ENCODE measurements around the gene RILPL1.
"Not testable (repeated sequence)": the region's sequence is repeated elsewhere in the genome, so short reads cannot be mapped to it uniquely, and the experiment has no call there.

The RILPL1 gene, protein sequence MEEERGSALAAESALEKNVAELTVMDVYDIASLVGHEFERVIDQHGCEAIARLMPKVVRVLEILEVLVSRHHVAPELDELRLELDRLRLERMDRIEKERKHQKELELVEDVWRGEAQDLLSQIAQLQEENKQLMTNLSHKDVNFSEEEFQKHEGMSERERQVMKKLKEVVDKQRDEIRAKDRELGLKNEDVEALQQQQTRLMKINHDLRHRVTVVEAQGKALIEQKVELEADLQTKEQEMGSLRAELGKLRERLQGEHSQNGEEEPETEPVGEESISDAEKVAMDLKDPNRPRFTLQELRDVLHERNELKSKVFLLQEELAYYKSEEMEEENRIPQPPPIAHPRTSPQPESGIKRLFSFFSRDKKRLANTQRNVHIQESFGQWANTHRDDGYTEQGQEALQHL

DNA sequence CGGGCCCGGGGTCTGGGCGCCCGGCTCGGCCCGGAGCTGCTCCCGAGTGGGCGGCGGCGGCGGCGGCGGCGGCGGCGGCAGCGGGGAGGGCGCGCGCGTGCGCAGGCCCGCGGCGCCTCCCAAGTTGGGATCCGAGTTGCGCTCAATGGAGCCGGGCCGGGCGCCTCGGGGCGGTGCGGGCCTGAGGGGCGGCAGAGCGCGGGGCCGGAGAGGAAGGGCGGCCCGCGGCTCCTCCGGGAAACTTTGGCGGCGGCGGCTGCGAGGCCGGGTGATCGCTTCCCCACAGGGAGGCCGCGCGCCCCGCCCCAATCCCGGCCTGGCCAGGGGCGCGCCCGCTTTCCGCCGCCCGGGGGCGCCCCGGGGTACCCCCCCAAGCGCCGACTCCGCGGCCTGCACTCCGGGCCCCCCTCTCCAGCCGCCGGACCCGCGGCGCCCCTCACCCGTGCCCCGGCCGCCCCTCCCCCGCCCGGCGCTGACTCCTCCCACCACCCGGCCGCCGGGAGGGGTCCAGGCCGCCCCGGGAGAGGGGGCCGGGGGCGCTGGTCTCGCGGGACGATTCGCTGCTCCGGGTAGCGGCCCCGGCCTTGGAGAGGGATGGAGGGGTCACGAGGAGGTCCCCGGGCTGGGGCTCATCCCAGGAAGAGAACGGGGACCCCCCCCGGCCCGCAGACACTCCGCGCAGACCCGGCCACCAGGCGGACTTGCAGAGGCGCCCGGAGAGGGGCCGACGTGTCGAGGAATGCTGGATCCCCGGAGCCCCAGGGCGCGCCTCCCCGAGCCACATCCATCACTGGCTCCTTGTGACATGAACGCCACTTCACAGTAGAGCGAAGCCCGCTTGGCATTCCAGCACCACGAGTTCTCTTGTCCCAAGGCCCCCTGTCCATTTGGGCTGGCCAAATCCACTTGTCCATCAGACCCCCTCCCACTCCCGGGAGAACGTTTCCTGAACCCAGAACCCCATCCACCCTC is at the start of gene RILPL1:
TSS of gene RILPL1 (minus strand) at position 48 of the 972 bp plus-strand sequence. CDS start 237 bp downstream, outside the sequence.
- H3K4me3 ChIP-seq = peak within 1 kb of the TSS; percentile 56 to 89 (median 72)
- H3K27ac ChIP-seq = peak within 1 kb of the TSS; percentile 74 to 93 (median 87)

DNA sequence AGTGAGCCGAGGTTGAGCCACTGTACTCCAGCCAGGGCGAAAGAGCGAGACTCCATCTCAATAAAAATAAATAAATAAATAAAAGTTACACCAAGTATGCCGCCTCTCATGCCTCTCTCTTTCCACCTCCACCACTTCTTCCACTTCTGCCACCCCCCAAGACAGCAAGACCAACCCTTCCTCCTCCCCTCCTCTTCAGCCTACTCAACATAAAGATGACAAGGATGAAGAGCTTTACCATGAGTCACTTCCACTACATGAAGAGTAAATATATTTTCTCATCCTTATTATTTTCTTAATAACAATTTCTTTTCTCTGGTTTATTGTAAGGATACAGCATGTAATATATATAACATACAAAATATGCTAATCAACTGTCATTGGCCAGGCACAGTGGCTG is 47.3 kb upstream of the RILPL1 start:
- Histone ChIP-seq H3K27ac (no peak overlapping the region), H3K4me3 (no peak overlapping the region)

DNA sequence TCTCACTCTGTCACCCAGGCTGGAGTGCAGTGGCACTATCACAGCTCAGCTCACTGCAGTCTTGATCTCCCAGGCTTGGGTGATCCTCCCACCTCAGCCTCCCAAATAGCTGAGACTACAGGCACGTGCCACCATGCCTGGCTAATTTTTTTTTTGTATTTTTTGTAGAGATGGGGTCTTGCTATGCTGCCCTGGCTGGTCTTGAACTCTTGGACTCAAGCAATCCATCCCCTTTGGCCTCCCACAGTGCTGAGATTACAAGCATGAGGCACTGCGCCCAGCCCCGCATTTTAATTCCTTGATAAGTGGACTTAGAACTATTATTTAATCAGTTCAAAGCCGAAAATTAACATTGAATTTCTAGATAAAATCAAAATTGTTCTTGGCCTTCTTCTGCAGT is 45.3 kb upstream of the RILPL1 start:
- H3K27ac ChIP-seq, H3K4me3 ChIP-seq: not testable (repeated sequence)

DNA sequence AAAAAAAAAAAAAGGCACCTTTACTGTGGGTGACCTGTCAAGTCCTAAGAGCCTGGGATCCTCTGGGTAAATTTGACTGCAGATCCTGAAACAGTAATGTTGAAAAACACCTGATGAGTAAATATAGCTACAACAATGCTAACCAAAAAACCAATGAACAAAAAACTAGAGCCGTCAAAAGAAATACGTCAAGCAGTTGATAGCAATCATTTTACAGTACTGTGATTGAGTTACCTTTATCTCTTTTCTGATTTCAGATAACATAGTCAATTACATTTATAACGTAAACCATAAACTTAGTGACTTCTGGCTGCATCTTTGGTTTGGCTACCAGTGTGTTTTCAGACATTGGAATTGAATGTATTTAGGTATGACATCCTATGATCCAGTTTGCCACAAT is 44.7 kb upstream of the RILPL1 start:
- H3K27ac ChIP-seq = no peak overlapping the region
- no peak overlapping the region for H3K4me3 ChIP-seq

DNA sequence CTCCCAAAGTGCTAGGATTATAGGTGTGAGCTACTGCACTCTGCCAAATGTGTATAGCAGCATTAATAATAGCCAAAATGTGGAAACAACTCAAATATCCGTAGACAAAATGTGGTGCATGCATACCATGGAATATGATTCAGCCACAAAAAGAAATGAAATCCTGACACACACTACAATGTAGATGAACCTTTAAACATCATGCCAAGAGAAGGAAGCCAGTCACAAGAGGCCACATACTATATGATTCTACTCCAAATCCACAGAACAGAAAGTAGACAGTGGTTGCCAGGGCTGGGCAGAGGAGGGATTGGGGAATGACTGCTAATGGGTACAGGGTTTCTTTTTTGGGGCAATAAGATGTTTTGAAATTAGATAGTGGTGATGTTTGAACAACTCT is 43.1 kb upstream of the RILPL1 start:
- Histone ChIP-seq H3K4me3 (no peak overlapping the region), H3K27ac (no peak overlapping the region)

DNA sequence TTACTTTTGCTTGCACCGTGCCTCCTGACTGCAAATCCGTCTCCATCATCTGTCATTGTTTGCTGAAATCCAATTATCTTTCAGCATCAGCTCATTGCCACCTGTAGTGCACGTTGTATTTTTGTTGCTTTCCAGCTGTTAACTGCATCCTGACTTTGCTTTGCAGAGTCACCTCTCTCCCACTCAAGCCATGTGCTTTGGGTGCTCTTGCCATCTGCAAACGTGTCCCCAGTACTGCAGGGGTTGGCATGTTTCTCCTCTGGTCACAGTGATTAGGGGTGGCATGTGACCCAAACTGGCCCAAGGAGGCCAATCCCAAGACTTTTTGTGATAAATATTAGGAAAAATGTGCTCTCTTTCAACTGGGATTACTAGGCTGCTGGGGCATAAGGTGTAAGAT is 40.4 kb upstream of the RILPL1 start:
- Histone ChIP-seq H3K4me3 (no peak overlapping the region), H3K27ac (no peak overlapping the region)

DNA sequence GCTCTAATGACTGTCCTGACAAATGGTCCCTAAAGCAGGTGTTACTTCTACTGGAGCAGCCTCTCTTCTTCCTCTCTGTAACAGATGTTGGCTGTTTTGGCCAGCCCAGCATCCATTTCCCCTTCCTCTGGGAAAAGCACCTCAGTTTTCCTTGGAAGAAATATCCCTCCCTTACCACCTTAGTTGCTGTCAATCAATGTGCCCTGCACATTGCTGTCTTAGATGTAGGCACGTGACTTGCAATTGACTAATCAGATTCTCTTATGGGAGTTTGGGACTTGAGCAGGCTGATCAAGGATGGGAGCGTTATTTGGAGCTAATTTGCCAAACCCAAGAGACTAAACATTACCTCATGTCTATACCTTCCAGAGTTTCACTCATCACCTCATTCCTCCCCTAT is 38.9 kb upstream of the RILPL1 start:
- H3K4me3 ChIP-seq = no peak overlapping the region
- no peak overlapping the region for H3K27ac ChIP-seq

DNA sequence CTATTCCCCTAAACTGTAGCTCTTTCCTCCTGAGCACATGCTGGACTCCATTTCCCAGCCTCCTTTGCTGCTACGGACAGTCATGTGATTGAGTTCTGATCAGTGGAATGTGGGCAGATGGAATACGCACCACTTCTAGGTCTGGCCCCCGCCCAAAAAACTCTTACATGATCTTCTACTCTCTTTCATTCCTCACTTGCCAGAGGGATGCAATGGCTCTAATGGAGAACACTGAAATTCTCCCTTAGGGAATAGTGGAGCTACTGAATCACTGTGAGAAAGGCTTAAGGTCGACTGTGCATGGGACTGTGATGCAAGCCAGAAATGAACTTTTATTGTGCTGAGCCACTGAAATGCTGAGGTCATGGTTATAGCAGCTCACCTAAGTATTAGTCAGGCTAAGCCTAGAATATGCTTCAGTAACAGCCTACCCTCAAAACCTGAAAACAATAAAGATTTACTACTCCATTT is 37.9 kb upstream of the RILPL1 start:
- H3K4me3 ChIP-seq = no peak overlapping the region
- H3K27ac ChIP-seq = no peak overlapping the region

DNA sequence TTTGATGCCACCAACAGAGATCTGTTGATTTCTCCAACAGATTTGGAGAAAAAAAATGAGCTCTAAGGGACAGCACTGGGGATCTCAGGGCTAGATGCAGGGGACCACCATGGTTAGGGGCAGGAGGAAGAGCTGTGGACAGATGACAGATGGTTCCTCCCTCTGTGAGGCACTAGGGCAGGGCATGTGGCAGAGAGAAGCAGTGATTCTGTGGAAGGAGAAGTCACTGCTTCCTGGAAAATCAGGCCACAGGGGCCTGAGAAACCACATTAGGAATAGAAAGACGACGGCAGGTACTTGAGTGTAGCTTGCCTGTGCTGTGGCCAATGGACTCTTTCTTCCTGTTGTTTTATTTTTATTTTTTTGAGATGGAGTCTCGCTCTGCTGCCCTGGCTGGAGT is 25.9 kb upstream of the RILPL1 start:
- H3K4me3 ChIP-seq = no peak overlapping the region
- no peak overlapping the region for H3K27ac ChIP-seq

DNA sequence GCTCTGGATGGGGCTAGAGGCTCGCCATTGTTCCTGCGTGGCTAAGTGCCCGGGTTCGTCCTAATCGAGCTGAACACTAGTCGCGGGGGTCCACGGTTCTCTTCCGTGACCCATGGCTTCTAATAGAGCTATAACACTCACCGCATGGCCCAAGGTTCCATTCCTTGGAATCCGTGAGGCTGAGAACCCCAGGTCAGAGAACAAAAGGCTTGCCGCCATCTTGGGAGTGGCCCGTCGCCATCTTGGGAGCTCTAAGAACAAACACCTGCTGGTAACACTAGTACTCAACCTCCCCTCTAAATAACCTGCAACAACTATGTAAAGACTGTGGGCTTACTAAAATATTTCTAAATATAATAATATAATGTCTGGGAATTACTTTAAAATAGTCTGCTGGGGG is 25.0 kb upstream of the RILPL1 start:
- H3K27ac ChIP-seq, H3K4me3 ChIP-seq: not testable (repeated sequence)

DNA sequence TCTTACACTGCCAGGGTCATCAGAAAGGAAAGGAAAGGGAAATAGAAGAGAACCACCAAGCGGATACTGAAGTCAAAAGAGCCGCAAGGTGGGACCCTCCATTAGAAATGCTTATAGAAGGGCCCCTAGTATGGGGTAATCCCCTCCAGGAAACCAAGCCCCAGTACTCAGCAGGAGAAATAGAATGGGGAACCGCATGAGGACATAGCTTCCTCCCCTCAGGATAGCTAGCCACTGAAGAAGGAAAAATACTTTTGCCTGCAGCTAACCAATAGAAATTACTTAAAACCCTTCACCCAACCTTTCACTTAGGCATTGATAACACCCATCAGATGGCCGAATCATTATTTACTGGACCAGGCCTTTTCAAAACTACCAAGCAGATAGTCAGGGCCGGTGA is 21.3 kb upstream of the RILPL1 start:
- H3K27ac ChIP-seq, H3K4me3 ChIP-seq: not testable (repeated sequence)

DNA sequence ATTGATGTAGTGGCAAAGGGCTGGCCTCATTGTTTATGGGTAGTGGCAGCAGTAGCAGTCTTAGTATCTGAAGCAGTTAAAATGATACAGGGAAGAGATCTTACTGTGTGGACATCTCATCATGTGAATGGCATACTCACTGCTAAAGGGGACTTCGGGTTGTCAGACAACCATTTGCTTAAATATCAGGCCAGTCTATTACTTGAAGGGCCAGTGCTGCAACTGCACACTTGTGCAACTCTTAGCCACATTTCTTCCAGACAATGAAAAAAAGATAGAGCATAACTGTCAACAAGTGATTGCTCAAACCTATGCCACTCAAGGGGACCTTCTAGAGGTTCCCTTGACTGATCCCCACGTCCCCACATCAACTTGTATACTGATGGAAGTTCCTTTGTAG is 20.6 kb upstream of the RILPL1 start:
- H3K27ac ChIP-seq, H3K4me3 ChIP-seq: not testable (repeated sequence)

DNA sequence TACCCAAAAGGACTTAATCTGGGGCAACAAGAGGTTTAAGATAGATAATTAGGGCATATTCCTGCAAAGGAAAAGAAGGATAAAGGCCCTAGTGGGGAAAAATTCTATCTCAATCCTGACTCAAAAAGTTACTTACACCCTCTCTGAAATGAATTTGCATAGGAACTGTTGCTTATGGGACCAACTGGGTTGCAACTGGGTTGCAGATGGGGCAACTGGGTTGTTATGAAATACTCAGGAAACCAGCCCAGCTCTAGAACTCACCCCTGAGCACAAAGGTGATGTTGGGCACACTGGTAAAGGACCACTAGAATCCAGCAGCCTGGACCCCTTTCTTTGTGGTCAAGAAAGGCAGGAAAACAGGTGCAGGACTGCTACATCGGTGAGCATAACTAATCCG is 17.2 kb upstream of the RILPL1 start:
- Histone ChIP-seq H3K4me3 (no peak overlapping the region), H3K27ac (no peak overlapping the region)

DNA sequence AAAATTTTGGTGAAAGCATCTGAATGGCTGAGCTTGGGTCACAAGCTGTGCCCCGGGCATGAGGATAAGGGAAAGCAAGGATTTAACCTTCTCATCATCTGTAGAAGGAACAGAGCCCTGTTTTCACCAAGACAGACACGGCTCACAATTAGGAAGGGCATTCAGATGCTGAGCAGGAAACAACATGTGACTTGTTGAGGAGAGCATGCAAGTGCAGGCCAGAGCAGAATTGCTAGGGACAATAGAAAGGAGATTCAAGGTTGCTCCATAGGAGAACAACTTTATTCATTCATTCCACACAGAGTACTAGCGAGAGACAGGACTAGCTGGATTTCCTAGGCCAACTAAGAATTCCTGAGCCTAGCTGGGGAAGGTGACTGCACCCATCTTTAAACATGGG is 14.6 kb upstream of the RILPL1 start:
- Histone ChIP-seq H3K27ac (no peak overlapping the region), H3K4me3 (no peak overlapping the region)

DNA sequence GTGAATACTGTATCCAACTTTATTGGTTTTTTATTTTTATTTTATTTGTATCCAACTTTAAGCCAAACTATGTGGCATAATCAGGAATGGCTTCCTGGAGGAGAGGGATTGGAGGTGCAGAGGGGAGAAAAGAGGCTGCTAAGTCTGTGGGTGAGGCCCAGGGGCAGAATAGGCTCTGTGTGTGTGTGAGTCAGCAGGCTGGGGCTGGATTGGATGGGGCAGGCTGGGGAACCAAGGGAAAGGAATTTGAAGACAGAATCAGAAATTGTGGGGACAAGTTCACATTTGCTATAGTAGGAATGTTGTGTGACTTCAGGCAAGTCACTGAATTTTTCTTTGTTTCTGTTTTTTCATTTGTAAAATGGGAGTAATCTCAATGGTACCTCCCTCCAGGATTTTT is 12.8 kb upstream of the RILPL1 start:
- no peak overlapping the region for H3K27ac ChIP-seq
- no peak overlapping the region for H3K4me3 ChIP-seq

DNA sequence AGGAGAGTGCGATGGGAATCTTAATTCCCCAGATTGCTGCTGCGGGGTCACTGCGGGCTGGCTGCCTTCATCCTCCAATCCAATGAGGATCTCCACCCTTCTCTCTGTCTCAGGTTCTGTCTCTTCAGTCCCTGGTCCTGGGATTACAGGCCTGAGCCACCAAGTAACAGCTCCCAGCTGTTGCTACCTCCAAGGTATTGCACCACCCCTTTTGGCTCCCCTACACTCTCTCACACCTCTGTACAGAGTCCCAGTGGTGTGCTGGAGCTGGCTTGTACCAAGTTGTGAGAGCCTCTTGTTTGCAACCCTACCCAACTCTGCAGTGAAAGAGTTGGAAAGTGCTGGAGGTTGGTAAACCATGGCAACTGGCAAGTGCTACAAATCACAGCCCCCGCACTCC is 10.0 kb upstream of the RILPL1 start:
- Histone ChIP-seq H3K27ac (no peak overlapping the region), H3K4me3 (no peak overlapping the region)

DNA sequence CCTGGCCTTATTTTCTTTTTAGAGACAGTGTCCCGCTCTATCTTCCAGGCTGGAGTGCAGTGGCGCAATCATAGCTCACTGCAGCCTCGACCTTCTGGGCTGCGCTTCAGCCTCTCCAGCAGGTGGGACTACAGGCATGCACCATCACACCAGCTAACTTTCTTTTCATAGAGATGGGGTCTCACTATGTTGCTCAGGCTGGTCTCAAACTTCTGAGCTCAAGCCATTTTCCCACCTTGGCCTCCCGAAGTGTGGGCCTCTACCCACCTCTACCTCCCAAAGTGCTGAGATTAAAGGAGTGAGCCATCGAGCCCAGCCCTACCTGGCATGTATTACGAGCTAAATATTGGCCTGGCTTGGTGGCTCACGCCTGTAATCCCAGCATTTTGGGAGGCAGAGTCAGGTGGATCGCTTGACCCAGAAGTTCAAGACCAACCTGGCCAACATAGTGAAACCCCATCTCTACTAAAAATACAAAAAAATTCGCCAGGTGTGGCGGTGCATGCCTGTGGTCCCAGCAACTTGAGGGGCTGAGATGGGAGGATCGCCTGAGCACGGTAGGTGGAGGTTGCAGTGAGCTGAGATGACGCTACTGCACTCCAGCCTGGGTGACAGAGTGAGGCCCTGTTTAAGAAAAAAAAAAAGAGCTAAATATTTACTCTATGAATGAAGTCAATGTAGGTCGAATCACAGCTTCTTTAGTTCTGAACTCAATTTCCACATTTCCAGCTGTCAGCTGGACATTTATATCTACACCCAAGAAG is 7.6 kb upstream of the RILPL1 start:
- H3K27ac ChIP-seq = no peak overlapping the region
- H3K4me3 ChIP-seq = no peak overlapping the region

DNA sequence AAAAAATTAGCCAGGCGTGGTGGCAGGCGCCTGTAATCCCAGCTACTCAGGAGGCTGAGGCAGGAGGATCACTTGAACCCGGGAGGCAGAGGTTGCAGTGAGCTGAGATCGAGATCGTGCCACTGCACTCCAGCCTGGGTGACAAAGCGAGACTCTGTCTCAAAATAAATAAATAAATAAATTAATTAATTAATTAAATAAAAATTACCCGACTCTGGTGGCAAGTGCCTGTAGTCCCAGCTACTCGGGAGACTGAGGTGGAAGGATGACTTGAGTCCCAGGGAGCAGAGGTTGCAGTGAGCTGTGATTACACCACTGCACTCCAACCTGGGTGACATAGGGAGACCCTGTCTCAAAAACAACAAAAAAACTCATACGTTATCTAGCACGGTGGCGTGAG is 2.4 kb upstream of the RILPL1 start:
- H3K27ac ChIP-seq = not testable (repeated sequence)

DNA sequence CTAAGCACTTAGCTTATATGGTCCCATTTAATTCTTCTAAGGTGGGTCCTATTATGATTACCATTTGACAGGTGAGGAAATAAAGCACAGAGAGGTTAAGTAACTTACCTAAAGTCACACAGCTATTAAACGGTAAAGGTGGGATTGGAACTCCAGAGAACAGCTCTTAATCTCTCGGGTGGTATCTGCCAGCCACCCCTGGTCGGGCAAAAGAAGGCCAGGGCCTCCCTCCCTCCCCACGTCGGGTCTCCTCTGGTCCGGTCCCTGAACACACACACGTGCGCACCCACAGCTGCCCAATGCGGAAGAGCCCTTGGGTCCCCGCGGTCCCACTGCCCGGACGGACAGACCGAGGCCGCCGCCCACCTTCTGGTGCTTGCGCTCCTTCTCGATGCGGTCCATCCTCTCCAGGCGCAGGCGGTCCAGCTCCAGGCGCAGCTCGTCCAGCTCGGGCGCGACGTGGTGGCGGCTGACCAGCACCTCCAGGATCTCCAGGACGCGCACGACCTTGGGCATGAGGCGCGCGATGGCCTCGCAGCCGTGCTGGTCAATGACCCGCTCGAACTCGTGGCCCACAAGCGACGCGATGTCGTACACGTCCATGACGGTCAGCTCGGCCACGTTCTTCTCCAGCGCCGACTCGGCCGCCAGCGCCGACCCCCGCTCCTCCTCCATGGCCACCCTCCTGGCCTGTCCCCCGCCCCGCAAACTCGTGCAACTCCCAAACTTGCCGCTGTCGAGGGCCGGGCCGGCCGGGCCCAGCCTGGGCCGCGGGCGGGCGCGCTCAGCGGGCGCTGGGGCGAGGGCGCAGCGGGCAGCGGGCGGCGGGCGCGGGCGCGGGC is 490 bp downstream of the RILPL1 start:
- peak overlapping the region in 20 of 21 experiments; percentile 42 to 84 (median 70) for H3K27ac ChIP-seq

More for the DNA sequence above, 2.4 kb upstream of the RILPL1 start:
- H3K4me3 ChIP-seq = not testable (repeated sequence)

More for the DNA sequence above, 490 bp downstream of the RILPL1 start:
- H3K4me3 ChIP-seq = peak overlapping the region; percentile 56 to 89 (median 72)

Data from skin epidermis (tissue), 12 donors.